Limb (tissue), 2 donors: ENCODE results near the gene CDH4.
A peak's percentile ranks its signal among the peaks of the same experiment; 100 is the strongest.

Experiments
- DNase-seq, 2 donors: peaks; one replicate each; pipeline ENCODE4 v3.0.0-alpha.2; 2016; ENCODE audit errors: extremely low spot score in 2 of 2

The CDH4 gene

DNA sequence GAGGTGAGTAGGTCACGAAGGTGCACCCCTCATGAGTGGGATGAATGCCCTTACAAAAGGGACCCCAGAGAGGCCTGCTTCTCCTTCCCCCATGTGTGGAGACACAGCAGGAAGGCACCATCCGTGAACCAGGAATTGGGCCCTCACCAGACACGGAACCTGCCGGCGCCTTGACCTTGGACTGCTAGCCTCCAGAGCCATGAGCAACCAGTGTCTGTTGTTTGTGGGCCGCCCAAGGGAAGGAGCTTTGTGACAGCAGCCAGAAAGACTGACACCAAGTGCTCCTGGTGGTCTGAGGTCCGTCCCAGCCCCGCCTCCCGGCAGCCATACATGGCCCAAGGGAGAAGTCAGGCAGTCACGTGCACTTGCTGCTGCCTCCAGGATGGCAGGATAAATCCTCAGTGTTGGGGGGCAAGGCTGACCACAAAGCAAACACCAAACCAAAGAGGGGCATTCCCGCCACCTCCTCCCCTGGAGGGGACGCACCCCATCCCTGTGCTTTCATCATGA lies 29.3 kb downstream of the CDH4 start:
- DNase-seq, result no peak

DNA sequence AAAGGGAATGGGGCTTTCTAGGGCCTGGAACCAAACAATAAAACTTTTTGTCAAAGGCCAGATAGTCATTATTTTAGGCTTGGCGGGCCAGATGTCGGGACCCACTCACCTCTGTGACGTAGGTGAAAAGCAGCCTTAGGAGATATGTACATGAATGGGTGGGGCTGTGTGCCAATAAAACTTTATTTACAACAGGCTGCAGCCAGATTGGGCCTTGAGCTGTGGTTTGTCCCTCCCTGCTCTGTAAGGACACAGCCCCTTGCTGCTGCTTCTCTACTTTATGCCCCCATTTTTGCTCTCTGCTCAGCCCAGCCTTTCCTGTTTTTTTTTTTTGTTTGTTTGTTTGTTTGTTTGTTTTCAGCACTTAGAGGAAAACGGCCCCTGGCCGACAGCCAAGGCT lies 32.7 kb downstream of the CDH4 start:
- no peak for DNase-seq

DNA sequence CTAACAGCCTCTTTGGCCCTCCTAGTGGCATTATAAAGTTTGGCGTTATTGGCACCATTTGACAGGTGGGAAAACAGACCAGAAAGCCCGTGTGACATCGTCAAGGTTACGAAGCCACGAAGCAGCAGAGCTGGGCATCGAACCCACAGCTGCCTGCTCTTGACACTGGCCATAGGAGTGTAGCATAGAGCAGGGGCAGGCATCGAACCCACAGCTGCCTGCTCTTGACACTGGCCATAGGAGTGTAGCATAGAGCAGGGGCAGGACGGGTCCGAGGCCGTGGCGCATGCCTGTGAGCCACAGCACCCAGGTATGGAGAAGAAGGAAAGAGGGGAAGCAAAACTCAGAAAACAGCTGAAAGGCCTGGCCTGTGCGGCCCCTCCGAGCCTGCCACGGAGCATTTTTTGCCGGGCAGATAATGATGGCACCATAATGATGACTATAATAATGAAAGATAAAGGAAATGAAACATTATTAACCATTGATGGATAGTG lies 33.1 kb downstream of the CDH4 start:
- no peak for DNase-seq

GRCh38 chr20:61285691-61286090 lies 33.6 kb downstream of the CDH4 start:
- DNase-seq, result no peak

DNA sequence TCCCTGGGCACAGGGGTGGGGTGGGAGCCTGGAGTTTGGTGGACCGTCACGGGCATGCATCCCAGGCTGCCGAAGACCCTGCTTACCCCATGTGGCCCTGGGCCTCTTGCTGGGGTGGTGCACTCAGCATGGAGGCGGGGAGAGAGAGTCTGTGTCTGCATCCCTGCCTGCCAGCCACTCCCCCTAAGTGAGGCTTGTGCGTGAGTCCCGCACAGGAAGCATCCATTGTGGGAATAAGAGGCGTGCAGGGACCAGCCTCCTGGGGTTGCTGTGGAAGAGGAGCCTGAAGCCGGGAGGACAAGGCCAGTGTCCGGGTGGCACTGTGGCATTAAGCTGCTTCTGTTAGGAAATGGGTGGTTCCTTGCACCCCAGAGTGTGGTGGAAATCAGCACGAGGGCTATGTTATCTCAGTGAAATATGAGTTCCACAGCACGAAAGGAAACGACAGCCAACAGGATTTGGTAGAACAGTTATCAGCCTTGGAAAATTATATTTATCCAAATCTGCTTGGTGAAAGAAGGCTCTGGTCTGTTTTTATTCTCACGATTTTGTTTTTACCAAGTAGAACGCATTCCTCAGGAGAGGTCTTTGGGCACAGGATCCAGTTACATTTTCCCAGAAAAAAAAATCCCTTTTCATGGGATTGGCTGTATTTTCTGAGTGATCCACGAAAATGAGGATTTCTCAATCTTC lies 35.7 kb downstream of the CDH4 start:
- no peak for DNase-seq

GRCh38 chr20:61288331-61288784 lies 36.3 kb downstream of the CDH4 start:
- DNase-seq, result no peak

GRCh38 chr20:61289166-61289565 lies 37.1 kb downstream of the CDH4 start:
- DNase-seq, result no peak

DNA sequence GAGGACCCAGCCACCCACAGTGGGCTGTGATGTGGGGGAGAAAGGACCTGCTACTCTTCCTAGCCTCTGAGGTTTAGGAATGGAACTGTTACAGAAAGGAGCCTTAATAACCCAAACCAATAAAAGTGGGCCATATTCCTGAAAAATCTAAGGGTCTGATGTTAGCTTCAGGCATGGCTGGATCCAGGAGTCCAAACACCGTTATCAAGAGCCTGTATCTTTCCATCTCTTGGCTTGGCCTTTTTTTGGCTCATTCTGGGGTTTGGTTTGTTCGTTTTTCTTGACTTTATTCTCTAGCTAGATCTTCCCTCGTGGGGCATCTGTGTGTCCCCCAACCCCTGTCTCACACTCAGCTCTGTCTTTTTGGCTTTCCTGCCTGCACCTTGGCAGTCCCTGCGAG lies 38.7 kb downstream of the CDH4 start:
- no peak for DNase-seq

GRCh38 chr20:61291166-61291829 lies 39.2 kb downstream of the CDH4 start:
- DNase-seq, result no peak

DNA sequence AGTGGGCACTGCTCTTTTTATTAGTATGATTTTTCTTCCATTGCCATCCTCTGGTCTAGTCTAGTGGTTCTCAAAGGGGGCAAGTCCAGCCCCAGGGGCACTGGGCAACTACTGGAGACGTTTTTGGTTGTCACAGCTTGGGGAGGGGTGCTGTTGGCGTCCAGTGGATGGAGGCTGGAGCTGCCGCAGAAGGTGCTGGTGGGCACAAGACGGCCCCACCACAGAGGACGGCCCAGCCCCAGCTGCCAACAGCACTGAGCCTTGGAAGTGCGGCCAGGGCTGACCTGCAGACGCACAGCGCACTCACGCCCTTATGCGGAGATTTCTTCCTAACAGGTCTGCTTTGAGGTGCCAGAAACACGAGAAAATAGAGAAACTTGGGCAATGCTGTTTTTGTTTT lies 40.3 kb downstream of the CDH4 start:
- no peak for DNase-seq

GRCh38 chr20:61292821-61293612 lies 41.0 kb downstream of the CDH4 start:
- no peak for DNase-seq

- no peak for DNase-seq
Measured at GRCh38 chr20:61293951-61294350, 41.9 kb downstream of the CDH4 start.

DNA sequence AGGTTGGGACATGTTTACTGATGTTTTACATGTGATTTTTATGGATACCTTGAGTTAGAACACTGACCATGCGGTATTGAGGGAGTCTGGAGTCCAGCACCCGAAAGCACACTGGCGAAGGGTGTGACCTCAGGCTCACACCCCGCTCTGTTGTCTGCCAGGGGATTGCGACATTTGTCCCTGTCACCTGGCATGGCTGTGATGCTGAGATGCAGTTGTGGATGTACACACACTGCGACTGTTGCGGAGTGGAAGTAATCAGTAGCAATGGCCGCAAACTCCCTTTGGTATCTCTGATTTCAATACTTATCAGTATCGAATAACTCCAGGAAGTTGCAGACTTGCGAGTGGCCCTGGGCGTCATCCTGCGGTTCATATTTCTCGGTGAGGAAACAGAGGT lies 43.2 kb downstream of the CDH4 start:
- no peak for DNase-seq

- no peak for DNase-seq
Measured at GRCh38 chr20:61295682-61296628, 43.9 kb downstream of the CDH4 start.

DNA sequence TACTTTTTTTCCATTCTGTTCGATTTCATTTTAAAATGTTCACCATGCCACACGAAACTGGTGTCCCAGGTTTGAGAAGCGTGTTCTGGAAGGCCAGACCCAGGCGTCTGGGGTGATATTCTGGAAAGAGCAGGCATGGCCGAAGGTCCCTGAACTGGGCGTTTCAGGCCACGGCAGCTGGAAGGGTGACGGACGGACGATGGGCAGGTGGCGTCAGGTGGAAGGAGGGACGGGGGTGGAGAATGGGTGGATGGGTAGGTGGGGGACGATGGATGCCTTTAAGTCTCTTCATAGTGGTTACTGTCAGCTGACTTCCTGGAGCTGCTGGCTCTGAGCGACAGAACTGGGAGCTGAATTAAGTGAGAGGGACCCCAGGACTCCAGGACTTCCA lies 44.6 kb downstream of the CDH4 start:
- DNase-seq, result no peak

DNA sequence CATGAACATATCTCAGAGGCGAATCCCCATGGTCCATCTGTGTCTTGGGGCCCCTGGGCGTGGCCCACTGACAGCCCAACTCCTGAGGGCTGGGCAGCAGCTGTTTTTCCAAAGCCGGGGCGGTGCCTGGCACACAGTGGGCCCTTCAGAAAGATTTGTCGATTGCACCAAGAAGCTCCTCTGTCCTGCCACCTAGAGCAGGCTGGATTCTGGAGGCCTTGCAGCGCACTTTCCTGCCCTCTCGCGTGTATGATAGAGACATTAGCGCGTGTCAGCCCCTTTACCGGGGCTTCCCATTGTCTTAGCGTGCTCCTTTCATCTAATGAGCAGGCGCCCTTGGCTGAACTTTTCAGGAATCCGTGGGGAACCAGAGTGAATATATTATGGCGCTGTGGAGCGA lies 45.4 kb downstream of the CDH4 start:
- DNase-seq, result no peak

- no peak for DNase-seq
Measured at GRCh38 chr20:61297986-61298385, 45.9 kb downstream of the CDH4 start.

DNA sequence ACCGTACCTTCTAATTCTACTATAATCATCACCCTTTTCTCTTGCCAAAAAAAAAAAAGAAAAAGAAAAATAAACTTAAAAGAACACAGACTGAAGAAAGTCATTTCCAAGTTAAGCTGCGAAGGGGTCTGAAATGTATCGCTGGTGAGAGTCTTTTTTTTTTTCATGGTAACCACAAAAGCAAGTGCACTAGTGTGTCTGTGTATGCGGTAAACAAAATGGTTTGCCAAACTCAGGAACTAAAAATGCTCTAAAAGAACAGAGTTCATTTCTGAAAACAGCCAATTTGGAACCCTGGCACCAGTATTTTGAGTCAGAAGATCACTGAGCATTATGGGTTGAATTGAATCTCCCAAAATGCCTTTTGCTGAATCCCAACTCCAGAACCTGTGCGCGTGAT lies 46.6 kb downstream of the CDH4 start:
- no peak for DNase-seq

DNA sequence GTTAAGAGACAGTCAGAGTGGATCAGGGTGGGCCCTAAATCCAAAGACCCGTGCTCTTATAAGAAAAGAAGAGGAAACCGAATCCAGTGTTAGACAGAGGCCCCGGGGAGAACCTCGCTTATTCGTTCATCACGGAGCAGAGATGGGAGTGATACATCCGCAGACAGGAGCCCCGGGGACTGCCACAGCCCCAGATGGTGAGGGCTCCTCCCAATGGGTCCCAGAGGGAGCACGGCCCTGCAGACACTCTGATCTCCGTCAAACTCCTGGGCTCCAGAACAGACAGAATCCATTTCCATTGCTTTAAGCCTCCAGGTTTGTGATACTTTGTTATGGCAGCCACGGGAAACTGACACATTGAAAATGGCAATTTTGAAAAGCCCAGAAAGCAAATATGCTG lies 47.0 kb downstream of the CDH4 start:
- no peak for DNase-seq

GRCh38 chr20:61299618-61300017 lies 47.6 kb downstream of the CDH4 start:
- DNase-seq, result peak in 1 of 2 donors; percentile 53

GRCh38 chr20:61300293-61300692 lies 48.2 kb downstream of the CDH4 start:
- DNase-seq, result no peak
